Measurements from ENCODE around the gene PECR.

DNA sequence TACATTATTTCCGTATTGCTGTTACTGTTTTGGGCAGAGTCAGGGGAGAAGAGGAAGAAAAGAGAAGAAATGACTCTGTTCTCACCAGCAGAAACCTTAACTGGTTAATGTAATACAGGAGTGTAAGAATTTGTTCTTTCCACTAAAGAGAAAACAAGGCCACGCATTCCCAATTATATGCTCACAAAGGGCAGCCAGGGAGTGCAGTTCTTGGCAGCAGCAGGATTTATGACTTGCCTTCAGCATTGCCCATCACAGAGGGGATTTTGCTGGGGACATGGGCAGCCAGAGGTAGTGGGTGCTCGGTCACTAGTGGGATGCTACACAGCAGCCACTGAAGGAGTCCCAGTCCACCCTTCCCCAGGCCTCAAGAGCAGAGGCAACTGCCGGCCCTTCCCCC is 86.7 kb downstream of the PECR start:
- TF ChIP-seq, protein P1, sequence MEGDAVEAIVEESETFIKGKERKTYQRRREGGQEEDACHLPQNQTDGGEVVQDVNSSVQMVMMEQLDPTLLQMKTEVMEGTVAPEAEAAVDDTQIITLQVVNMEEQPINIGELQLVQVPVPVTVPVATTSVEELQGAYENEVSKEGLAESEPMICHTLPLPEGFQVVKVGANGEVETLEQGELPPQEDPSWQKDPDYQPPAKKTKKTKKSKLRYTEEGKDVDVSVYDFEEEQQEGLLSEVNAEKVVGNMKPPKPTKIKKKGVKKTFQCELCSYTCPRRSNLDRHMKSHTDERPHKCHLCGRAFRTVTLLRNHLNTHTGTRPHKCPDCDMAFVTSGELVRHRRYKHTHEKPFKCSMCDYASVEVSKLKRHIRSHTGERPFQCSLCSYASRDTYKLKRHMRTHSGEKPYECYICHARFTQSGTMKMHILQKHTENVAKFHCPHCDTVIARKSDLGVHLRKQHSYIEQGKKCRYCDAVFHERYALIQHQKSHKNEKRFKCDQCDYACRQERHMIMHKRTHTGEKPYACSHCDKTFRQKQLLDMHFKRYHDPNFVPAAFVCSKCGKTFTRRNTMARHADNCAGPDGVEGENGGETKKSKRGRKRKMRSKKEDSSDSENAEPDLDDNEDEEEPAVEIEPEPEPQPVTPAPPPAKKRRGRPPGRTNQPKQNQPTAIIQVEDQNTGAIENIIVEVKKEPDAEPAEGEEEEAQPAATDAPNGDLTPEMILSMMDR (IDR thresholded peaks at IDR 0.05 in 8 of 11, conservative IDR thresholded peaks at IDR 0.05 in 3 of 11), result no peak
- TF ChIP-seq POLR2A (IDR thresholded peaks at IDR 0.05) (no peak), POLR2AphosphoS5 (IDR thresholded peaks at IDR 0.05) (no peak)

All from spleen (tissue), 7 donors.